Measurements from ENCODE around the gene IP6K3. TPM values are rescaled to one million over a fixed set of nuclear protein-coding genes. Genes with fewer than 3 reads are reported as not detected.

The IP6K3 gene
- total RNA-seq, 1 experiment from 2014 or later: not detected

- Histone ChIP-seq H3K9me3 (ENCODE audit: low read length) (no peaks in the 10 kb centered on the region), H3K27me3 (ENCODE audit: low read length) (no peaks in the 10 kb centered on the region), H3K4me3 (ENCODE audit: low read length) (no peak overlapping the region), H4K20me1 (ENCODE audit: insufficient read depth, low read depth, low read length) (peaks cover 9% of the 10 kb centered on the region; the same call in 1 of the 2 replicates), H3K27ac (ENCODE audit: low read length) (no peak overlapping the region), H3K9ac (ENCODE audit: low read length) (no peak overlapping the region), H2AFZ (ENCODE audit: low read length) (no peak overlapping the region), H3K4me2 (ENCODE audit: low read depth, low read length, poor library complexity, severe bottlenecking) (no peak overlapping the region), H3K9me2 (replicated peaks; ENCODE audit: insufficient read depth, low read length) (no peaks in the 10 kb centered on the region), H3K36me3 (ENCODE audit: insufficient read depth, low read length) (no peaks in the 10 kb centered on the region), H3K79me2 (ENCODE audit: low read length) (no peaks in the 10 kb centered on the region), H3K4me1 (ENCODE audit: low read length) (peaks cover 17% of the 10 kb centered on the region)
- DNase-seq: no peak
Measured at GRCh38 chr6:33719326-33719987, 27.2 kb downstream of the IP6K3 start.

GRCh38 chr6:33718713-33719112 lies 28.0 kb downstream of the IP6K3 start:
- Histone ChIP-seq H3K9me3 (ENCODE audit: low read length) (no peaks in the 10 kb centered on the region), H2AFZ (ENCODE audit: low read length) (no peak overlapping the region), H3K79me2 (ENCODE audit: low read length) (no peaks in the 10 kb centered on the region), H3K27me3 (ENCODE audit: low read length) (no peaks in the 10 kb centered on the region), H3K36me3 (ENCODE audit: insufficient read depth, low read length) (no peaks in the 10 kb centered on the region), H3K4me2 (ENCODE audit: low read depth, low read length, poor library complexity, severe bottlenecking) (no peak overlapping the region), H4K20me1 (ENCODE audit: insufficient read depth, low read depth, low read length) (peaks cover 11% of the 10 kb centered on the region; the same call in 1 of the 2 replicates), H3K27ac (ENCODE audit: low read length) (no peak overlapping the region), H3K9me2 (replicated peaks; ENCODE audit: insufficient read depth, low read length) (no peaks in the 10 kb centered on the region), H3K9ac (ENCODE audit: low read length) (no peak overlapping the region), H3K4me1 (ENCODE audit: low read length) (peaks cover 17% of the 10 kb centered on the region), H3K4me3 (ENCODE audit: low read length) (no peak overlapping the region)
- no peak for DNase-seq

- Histone ChIP-seq H3K4me1 (ENCODE audit: low read length) (peaks cover 17% of the 10 kb centered on the region), H3K79me2 (ENCODE audit: low read length) (no peaks in the 10 kb centered on the region), H3K9me2 (replicated peaks; ENCODE audit: insufficient read depth, low read length) (no peaks in the 10 kb centered on the region), H3K4me2 (ENCODE audit: low read depth, low read length, poor library complexity, severe bottlenecking) (no peak overlapping the region), H3K27me3 (ENCODE audit: low read length) (no peaks in the 10 kb centered on the region), H3K36me3 (ENCODE audit: insufficient read depth, low read length) (no peaks in the 10 kb centered on the region), H3K9ac (ENCODE audit: low read length) (no peak overlapping the region), H3K9me3 (ENCODE audit: low read length) (no peaks in the 10 kb centered on the region), H3K4me3 (ENCODE audit: low read length) (no peak overlapping the region), H3K27ac (ENCODE audit: low read length) (no peak overlapping the region), H2AFZ (ENCODE audit: low read length) (no peak overlapping the region), H4K20me1 (ENCODE audit: insufficient read depth, low read depth, low read length) (0 out of 2 replicates have a peak, but pooled peaks cover 9% of the 10 kb centered on the region)
- DNase-seq: no peak
Measured at GRCh38 chr6:33717934-33718455, 28.7 kb downstream of the IP6K3 start.

- H3K9me2 ChIP-seq (replicated peaks; ENCODE audit: insufficient read depth, low read length): no peaks in the 10 kb centered on the region
- no peaks in the 10 kb centered on the region for H3K27me3 ChIP-seq (ENCODE audit: low read length)
- no peak for DNase-seq
- 0 out of 2 replicates have a peak, but pooled peaks cover 9% of the 10 kb centered on the region for H4K20me1 ChIP-seq (ENCODE audit: insufficient read depth, low read depth, low read length)
- no peaks in the 10 kb centered on the region for H3K36me3 ChIP-seq (ENCODE audit: insufficient read depth, low read length)
- H3K79me2 ChIP-seq (ENCODE audit: low read length): no peaks in the 10 kb centered on the region
- no peak overlapping the region for H3K4me2 ChIP-seq (ENCODE audit: low read depth, low read length, poor library complexity, severe bottlenecking)
- H3K4me1 ChIP-seq (ENCODE audit: low read length): peaks cover 17% of the 10 kb centered on the region
- H3K27ac ChIP-seq (ENCODE audit: low read length): no peak overlapping the region
- no peak overlapping the region for H3K4me3 ChIP-seq (ENCODE audit: low read length)
- no peak overlapping the region for H2AFZ ChIP-seq (ENCODE audit: low read length)
- H3K9me3 ChIP-seq (ENCODE audit: low read length): no peaks in the 10 kb centered on the region
- no peak overlapping the region for H3K9ac ChIP-seq (ENCODE audit: low read length)
Measured at GRCh38 chr6:33716890-33717632, 29.6 kb downstream of the IP6K3 start.

- Histone ChIP-seq H3K4me1 (ENCODE audit: low read length) (peaks cover 14% of the 10 kb centered on the region), H3K4me2 (ENCODE audit: low read depth, low read length, poor library complexity, severe bottlenecking) (no peak overlapping the region)
- no peak for DNase-seq
Measured at GRCh38 chr6:33716379-33716778, 30.3 kb downstream of the IP6K3 start.

GRCh38 chr6:33714385-33715040 lies 32.2 kb downstream of the IP6K3 start:
- peaks cover 17% of the 10 kb centered on the region for H3K79me2 ChIP-seq (ENCODE audit: low read length)
- H2AFZ ChIP-seq (ENCODE audit: low read length): no peak overlapping the region
- no peaks in the 10 kb centered on the region for H3K9me3 ChIP-seq (ENCODE audit: low read length)
- peaks cover 23% of the 10 kb centered on the region for H3K4me1 ChIP-seq (ENCODE audit: low read length)
- H3K9me2 ChIP-seq (replicated peaks; ENCODE audit: insufficient read depth, low read length): no peaks in the 10 kb centered on the region
- no peak overlapping the region for H3K9ac ChIP-seq (ENCODE audit: low read length)
- H3K4me2 ChIP-seq (ENCODE audit: low read depth, low read length, poor library complexity, severe bottlenecking): no peak overlapping the region
- H3K27ac ChIP-seq (ENCODE audit: low read length): no peak overlapping the region
- H4K20me1 ChIP-seq (ENCODE audit: insufficient read depth, low read depth, low read length): 0 out of 2 replicates have a peak, but pooled peaks cover 4% of the 10 kb centered on the region
- no peak overlapping the region for H3K4me3 ChIP-seq (ENCODE audit: low read length)
- H3K27me3 ChIP-seq (ENCODE audit: low read length): no peaks in the 10 kb centered on the region
- H3K36me3 ChIP-seq (ENCODE audit: insufficient read depth, low read length): peaks cover 6% of the 10 kb centered on the region; the same call in 1 of the 2 replicates
- peak; percentile 71 for DNase-seq

More at GRCh38 chr6:33716379-33716778, 30.3 kb downstream of the IP6K3 start:
- Histone ChIP-seq H3K27me3 (ENCODE audit: low read length) (no peaks in the 10 kb centered on the region), H3K9me3 (ENCODE audit: low read length) (no peaks in the 10 kb centered on the region), H4K20me1 (ENCODE audit: insufficient read depth, low read depth, low read length) (0 out of 2 replicates have a peak, but pooled peaks cover 9% of the 10 kb centered on the region), H2AFZ (ENCODE audit: low read length) (no peak overlapping the region), H3K36me3 (ENCODE audit: insufficient read depth, low read length) (no peaks in the 10 kb centered on the region), H3K9me2 (replicated peaks; ENCODE audit: insufficient read depth, low read length) (no peaks in the 10 kb centered on the region), H3K9ac (ENCODE audit: low read length) (no peak overlapping the region), H3K4me3 (ENCODE audit: low read length) (no peak overlapping the region), H3K27ac (ENCODE audit: low read length) (no peak overlapping the region), H3K79me2 (ENCODE audit: low read length) (no peaks in the 10 kb centered on the region)

GRCh38 chr6:33713786-33714185 lies 32.9 kb downstream of the IP6K3 start:
- 0 out of 2 replicates have a peak, but pooled peaks cover 4% of the 10 kb centered on the region for H4K20me1 ChIP-seq (ENCODE audit: insufficient read depth, low read depth, low read length)
- peaks cover 11% of the 10 kb centered on the region; the same call in 1 of the 2 replicates for H3K36me3 ChIP-seq (ENCODE audit: insufficient read depth, low read length)
- no peak overlapping the region for H3K9ac ChIP-seq (ENCODE audit: low read length)
- H3K9me2 ChIP-seq (replicated peaks; ENCODE audit: insufficient read depth, low read length): no peaks in the 10 kb centered on the region
- no peaks in the 10 kb centered on the region for H3K27me3 ChIP-seq (ENCODE audit: low read length)
- H3K4me2 ChIP-seq (ENCODE audit: low read depth, low read length, poor library complexity, severe bottlenecking): no peak overlapping the region
- H3K9me3 ChIP-seq (ENCODE audit: low read length): no peaks in the 10 kb centered on the region
- H2AFZ ChIP-seq (ENCODE audit: low read length): no peak overlapping the region
- H3K27ac ChIP-seq (ENCODE audit: low read length): no peak overlapping the region
- H3K4me3 ChIP-seq (ENCODE audit: low read length): no peak overlapping the region
- H3K79me2 ChIP-seq (ENCODE audit: low read length): peaks cover 24% of the 10 kb centered on the region
- H3K4me1 ChIP-seq (ENCODE audit: low read length): peaks cover 29% of the 10 kb centered on the region
- DNase-seq: no peak

GRCh38 chr6:33712914-33713313 lies 33.8 kb downstream of the IP6K3 start:
- no peak for DNase-seq
- peaks cover 29% of the 10 kb centered on the region for H3K4me1 ChIP-seq (ENCODE audit: low read length)
- no peaks in the 10 kb centered on the region for H3K27me3 ChIP-seq (ENCODE audit: low read length)

More at GRCh38 chr6:33712914-33713313, 33.8 kb downstream of the IP6K3 start:
- peaks cover 15% of the 10 kb centered on the region; the same call in 1 of the 2 replicates for H3K36me3 ChIP-seq (ENCODE audit: insufficient read depth, low read length)
- peaks cover 27% of the 10 kb centered on the region for H3K79me2 ChIP-seq (ENCODE audit: low read length)
- H2AFZ ChIP-seq (ENCODE audit: low read length): no peak overlapping the region
- H3K9me3 ChIP-seq (ENCODE audit: low read length): no peaks in the 10 kb centered on the region
- no peak overlapping the region for H3K27ac ChIP-seq (ENCODE audit: low read length)
- H3K4me3 ChIP-seq (ENCODE audit: low read length): no peak overlapping the region
- H4K20me1 ChIP-seq (ENCODE audit: insufficient read depth, low read depth, low read length): 0 out of 2 replicates have a peak, but pooled peaks cover 4% of the 10 kb centered on the region
- H3K9me2 ChIP-seq (replicated peaks; ENCODE audit: insufficient read depth, low read length): no peaks in the 10 kb centered on the region
- H3K4me2 ChIP-seq (ENCODE audit: low read depth, low read length, poor library complexity, severe bottlenecking): no peak overlapping the region
- no peak overlapping the region for H3K9ac ChIP-seq (ENCODE audit: low read length)
